Kidney capillary endothelial cell (primary cell): ENCODE results near the gene POLR3H.
"Not testable (repeated sequence)": the region's sequence is repeated elsewhere in the genome, so short reads cannot be mapped to it uniquely, and the experiment has no call there.

ENCODE experiments used
- DNase-seq: peaks from one replicate; pipeline ENCODE4 v3.0.0-alpha.2; 2018; ENCODE audit warnings: low spot score

Gene POLR3H

GRCh38 chr22:41564563-41564962, 20.3 kb upstream of the POLR3H start:
- DNase-seq, result no peak

- DNase-seq, result peak; percentile 36
Observed at GRCh38 chr22:41563051-41563711, 18.9 kb upstream of the POLR3H start.

- no peak for DNase-seq
Observed at GRCh38 chr22:41562461-41562860, 18.2 kb upstream of the POLR3H start.

DNA sequence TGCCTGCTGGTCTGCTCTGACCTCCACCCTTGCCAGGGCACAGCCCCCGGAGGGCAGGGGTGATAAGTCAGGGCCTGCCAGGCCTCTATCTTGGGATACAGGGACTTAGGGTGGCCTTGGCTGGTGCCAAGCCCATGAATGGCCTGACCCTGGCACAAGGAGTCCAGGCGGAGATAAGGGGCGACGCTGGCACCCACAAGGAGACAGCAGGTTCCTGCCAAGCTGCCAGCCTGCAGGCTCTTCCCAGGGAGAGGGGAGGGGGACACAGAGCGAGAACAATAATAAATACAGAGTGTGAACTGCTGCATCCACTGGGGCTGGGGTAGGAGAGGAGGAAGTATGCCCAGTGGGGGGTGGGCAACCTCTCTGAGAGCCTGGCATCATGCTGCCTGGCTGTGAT, 17.5 kb upstream of the POLR3H start:
- no peak for DNase-seq

GRCh38 chr22:41561335-41561734, 17.1 kb upstream of the POLR3H start:
- no peak for DNase-seq

- DNase-seq, result no peak
Observed at GRCh38 chr22:41560095-41560471, 15.8 kb upstream of the POLR3H start.

- DNase-seq, result not testable (repeated sequence)
Observed at GRCh38 chr22:41558241-41558630, 14.0 kb upstream of the POLR3H start.

GRCh38 chr22:41557401-41558240, 13.4 kb upstream of the POLR3H start:
- DNase-seq, result no peak

- DNase-seq, result no peak
Observed at GRCh38 chr22:41556561-41556960, 12.3 kb upstream of the POLR3H start.

DNA sequence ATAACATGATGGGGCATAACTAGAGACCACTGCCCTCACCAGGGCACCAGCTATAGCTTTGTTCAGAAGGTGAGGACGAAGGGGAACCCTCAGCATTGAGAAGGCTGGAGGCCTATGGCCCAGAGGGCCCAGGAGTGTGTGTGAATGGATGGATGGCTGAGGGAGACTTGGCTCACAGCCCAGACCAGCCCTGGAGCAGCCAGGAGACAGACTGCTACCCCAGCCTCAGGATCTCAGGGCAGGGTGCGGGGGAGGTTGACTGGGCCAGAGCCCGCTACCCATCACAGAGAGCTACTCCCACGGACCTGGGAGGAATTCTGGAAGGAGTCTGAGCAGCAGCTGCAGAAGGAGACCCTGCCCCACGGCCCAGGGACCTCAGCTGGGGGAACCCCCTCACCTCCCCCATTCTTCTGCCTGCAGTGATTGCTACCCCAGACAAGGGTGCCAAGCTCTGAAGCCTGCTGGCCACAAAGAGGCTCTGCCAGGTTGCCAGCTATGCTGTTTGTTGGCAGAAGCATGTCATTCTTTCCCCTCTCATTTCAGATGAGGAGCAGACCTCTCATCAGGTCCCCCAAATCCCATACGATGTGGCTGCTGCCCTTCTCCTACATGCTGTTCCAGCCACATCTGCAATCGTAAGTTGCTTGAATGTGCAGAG, 11.2 kb upstream of the POLR3H start:
- DNase-seq, result no peak

DNA sequence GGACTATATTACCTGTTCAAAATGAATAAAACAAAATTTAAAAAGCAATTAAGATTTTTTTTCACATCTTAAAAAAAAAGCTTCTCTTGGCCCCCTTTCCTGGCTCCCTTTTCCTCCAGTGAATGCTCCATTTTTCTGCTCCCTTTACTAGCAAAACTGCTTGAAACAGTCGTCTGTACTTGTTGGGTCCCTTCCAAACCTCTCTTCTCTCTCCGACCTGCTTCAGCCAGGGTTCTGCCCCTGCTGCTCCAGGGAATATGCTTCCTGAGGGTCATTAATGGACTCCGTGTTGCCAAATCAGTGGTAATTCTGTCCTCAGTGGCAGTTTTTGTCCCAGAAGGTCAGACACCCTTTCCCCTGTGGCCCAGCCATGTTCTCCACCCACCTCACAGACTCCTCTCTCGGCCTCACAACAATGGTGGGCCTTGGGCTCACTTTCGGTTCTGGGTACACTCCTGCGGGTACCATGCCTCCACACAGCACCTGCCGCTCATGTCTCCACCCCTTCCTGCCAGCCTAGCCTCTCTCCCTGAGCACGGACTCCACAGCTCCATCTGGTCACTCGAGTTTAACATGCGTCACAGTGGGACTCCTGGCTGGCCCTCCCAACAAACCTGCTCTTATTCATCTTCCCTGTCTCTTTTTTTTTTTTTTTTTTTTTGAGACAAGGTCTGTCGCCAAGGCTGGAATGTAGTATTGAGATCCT, 7.8 kb upstream of the POLR3H start:
- DNase-seq, result no peak

- DNase-seq, result no peak
Observed at GRCh38 chr22:41550952-41551491, 6.8 kb upstream of the POLR3H start.

- DNase-seq, result no peak
Observed at GRCh38 chr22:41548830-41549211, 4.6 kb upstream of the POLR3H start.

GRCh38 chr22:41544671-41545476, 604 bp upstream of the POLR3H start:
- no peak for DNase-seq

DNA sequence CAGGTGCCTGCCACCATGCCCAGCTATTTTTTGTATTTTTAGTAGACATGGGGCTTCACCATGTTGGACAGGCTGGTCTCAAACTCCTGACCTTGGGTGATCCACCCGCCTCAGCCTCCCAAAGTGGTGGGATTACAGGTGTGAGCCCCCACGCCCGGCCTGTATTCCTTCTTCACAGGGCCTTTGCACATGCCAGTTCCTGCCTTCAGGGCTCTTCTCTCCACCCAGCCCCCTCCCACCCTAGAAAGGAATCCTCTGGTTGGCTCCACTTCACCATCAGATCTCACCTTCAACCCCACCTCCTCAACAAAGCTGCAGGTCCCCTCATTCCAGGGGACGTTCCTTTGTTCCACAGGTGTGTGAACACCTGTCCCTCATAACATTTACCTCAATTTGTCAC, 2.0 kb downstream of the POLR3H start:
- DNase-seq, result no peak

DNA sequence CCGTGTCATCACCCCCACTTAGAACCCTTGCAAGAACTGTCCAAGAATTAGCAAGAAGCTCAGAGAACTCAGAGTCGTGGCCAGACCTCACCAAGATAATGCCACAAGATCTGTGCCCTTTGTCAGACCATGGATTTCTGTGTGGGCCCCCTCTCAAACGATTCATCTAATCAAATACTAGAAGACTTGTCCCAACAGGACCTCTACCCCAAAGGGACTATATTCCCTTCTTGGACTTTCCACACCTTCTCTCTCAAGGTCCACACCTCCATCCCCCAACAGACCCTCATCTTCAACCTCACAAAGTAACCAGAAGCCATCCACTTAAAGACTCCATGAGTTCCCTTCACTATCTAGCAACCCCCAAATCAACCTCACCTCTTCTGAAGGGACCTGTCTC, 2.8 kb downstream of the POLR3H start:
- DNase-seq, result no peak

DNA sequence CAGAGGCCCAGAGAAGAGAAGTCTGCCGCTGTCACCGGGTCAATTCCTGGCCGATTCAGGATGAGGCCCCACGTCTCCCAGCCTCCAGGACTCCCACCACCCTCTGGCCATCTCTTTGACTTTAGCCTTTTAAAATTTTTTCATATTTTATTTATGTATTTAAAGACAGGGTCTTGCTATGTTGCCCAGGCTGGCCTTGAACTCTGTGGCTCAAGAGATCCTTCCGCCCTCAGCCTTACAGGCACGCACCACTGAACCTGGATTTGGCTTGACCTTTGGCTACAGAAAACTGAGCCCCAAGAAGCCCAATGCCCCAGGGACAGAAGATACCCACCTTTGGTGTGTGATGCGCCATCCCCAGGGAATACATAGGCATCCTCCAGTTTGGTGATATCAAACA, 3.9 kb downstream of the POLR3H start:
- no peak for DNase-seq

DNA sequence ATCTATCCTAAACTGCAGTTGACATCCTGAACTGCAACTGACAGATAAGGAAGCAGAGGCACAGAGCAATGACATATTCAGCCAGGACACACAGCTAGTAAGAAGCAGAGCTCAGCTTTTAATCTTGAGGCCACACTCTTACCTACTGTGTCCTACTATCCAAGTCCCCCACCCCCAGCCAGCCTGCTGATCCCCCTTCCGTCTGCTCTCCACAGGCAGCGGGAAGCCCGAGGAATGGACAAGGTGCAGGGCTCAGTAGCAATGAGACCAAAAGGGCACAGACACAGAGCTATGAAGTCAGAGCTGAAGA, 4.3 kb downstream of the POLR3H start:
- DNase-seq, result no peak

- DNase-seq, result no peak
Observed at GRCh38 chr22:41539146-41540005, 4.9 kb downstream of the POLR3H start.

DNA sequence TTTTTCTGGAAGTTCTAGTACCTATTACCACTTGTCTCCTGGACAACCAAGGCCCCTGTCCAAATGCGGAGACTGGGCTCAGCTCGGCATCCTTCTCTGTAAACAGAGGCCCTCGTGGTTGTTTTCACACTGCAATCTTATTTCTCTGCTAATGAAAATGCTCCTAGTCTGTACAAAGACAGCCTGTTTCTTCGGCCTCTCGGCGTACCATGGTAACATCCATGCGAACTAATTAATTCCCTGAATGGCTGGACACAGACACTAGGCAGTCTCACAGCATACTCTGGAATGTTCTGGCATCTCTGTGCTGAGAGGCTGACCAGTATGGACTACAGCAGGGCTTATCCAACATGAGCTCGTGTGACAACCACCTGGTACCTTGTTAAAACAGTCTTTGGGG, 5.7 kb downstream of the POLR3H start:
- DNase-seq, result no peak

- no peak for DNase-seq
Observed at GRCh38 chr22:41537203-41537602, 7.1 kb downstream of the POLR3H start.
